ENCODE measurements around the gene CDKN2B-AS1.
"Not testable (repeated sequence)": the region's sequence is repeated elsewhere in the genome, so short reads cannot be mapped to it uniquely, and the experiment has no call there.

Gene CDKN2B-AS1

DNA sequence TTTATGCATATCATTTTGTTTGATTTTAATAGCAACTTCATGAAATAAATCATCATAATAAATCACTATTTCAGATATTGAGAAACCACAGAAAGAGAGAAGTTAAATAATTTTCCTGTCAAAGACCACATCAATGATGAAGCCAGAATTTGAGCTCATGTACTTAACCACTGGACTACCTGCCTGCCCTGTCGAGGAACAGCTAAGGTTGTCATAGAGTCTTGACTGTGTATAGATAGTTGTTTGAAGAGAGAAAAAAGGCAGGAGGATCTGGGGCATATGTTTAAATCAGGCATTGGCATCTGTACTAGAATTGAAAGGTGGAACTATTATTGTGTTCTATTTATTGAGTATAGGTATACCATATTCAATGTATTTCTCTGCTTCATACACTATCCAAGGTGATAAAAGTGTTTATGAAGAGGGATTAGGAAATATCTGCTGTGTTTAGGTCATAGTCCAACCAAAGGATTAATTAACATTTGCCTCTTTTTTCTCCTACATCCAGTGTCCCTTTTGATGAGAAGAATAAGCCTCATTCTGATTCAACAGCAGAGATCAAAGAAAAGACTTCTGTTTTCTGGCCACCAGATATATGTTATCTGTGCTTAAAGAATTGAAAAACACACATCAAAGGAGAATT is 51.8 kb downstream of the CDKN2B-AS1 start:
- DNase-seq, result no peak

DNA sequence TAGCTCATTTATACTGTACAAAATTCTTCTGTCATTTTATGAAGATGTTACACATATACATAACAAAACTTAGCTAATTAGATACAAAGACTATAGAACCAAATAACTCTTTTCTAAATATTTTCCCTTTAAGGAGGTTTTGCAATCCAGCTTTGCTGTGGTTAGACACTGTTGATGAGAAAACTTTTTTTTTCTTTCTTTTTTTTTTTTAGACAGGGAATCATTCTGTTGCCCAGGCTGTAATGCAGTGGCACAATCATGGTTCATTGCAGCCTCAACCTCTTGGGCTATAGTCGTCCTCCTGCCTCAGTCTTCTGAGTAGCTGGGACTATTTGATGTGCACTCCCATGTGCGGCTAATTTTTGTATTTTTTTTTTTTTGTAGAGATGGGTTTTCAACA is 53.0 kb downstream of the CDKN2B-AS1 start:
- DNase-seq, result no peak

DNA sequence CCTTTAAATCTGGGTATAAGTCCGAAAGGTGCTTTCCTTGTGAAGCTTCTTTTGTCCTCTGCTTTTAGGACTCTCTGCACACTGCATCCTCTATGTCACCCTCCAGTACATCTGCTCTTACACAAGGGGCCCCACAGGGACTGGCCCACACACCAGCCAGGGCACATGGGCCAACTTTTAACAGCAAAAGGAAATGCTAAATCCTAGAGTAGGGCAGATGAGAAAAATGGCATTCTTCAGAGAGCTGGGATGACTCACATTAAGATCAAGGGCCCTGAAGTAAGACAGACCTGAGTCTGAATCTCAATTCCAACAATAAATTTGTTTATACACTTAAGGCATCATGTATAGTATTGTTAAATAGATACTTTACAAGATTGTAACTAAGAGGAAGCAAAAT is 54.8 kb downstream of the CDKN2B-AS1 start:
- no peak for DNase-seq

DNA sequence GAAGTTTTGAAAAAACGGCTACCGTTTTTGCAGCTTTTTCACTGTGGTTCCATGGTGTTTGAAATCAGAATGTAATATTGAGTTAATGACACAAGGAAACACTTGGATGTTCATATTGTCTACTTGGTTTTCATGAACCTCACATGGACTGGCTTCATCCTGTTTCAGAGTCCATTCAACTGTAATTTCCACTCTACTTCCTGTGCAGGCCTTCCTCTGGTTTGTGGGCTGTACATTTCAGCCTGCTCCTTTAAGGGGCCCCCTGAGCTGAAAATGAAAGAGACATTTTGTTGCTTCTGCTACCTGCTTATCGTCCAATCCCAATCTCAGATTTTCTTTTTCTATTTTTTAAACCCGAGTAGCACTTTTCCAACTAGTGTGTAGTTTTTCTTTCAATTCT is 56.3 kb downstream of the CDKN2B-AS1 start:
- no peak for DNase-seq

DNA sequence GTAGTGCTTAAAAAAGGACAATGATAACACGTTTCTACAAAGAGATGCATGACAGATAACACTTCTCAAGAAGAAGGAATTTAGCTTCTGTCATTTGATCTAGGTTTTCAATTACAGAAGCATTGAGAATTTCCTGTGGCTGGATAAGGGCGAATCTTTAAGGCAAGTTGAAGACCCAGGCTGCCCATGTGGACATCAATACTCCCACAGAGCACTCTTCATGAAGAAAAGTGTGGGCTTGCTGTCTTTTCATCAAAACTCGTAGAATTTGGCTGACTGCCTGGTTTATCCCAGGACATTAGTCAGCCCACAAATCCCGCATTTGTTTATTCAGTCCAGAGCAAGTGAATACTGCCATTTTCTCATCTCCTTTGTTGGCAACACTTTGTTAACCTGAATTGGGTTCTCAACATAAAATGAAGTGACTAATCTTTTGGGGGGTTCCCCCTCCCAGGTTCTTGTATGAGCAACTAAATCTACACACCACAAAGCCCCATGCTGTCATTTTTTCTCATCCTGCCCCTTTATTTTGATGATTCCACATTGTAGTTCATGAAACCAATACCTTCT is 57.9 kb downstream of the CDKN2B-AS1 start:
- no peak for DNase-seq

DNA sequence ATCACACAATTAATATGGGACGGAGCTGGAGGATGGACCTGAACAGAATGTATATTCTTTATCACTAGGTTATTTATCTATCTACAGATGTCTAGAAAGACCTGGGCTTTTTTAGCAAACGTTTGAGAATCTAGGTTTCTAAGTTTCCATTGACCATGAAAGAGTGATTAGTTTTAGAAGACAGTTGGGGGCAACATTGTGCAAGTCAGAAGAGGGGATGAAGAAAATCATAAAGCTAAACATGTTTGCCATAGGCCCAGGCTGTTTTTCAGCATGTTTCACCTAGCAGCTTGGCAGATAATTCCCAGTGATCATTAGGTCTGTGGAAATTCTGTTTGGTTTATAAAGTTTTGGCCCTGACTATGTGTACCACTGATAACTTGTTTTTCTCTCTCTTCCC is 58.6 kb downstream of the CDKN2B-AS1 start:
- DNase-seq, result no peak

DNA sequence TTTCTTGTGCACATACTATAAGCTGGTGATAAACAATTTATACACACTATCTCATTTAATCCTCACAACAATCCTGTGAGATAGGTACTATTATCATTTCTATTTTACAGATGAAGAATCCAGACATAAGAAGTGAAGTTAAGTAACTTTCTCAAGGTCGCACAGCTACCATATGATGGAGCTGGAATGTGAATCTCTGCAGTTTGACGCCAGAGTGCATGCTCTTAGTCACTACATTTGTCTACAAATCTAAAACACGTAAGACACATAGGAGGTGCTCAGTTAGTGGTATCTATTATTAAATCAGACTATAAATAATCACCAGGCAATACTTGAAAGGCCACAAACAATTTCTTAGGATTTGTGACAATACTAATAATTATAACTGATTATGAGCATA is 59.5 kb downstream of the CDKN2B-AS1 start:
- DNase-seq, result no peak

DNA sequence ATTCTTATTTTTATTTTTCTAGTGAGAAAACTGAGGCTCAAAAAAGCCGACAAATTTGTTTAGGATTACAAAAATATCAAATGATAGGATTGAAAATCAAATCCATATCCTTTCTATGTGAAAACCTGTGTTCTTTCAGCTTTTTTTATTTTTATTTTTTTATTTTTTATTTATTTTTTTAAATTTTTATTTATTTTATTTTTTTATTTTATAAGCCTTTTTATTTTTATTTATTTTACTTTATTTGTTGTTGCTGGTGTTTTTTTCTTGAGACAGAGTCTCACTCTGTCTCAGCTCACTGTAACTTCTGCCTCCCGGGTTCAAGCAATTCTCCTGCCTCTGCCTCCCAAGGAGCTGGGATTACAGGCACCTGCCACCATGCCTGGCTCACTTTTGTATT is 59.9 kb downstream of the CDKN2B-AS1 start:
- no peak for DNase-seq

DNA sequence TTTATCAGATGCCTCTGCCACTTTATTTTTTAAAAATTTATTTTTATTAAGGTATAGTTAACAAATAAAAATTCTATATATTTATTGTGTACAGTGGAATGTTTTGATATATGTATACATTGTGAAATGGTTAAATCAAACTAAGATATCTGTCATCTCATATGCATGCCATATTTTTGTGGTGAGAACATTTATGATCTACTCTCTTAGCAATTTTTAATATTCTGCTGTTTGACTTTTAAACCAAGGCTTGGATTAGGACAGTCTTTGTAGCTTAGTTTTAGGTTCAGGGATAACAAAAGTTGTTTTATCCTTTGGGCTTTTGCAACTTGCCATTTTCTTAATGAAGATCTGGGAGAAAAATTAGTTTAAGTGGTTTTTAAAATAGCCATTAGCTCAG is 60.5 kb downstream of the CDKN2B-AS1 start:
- DNase-seq, result no peak

DNA sequence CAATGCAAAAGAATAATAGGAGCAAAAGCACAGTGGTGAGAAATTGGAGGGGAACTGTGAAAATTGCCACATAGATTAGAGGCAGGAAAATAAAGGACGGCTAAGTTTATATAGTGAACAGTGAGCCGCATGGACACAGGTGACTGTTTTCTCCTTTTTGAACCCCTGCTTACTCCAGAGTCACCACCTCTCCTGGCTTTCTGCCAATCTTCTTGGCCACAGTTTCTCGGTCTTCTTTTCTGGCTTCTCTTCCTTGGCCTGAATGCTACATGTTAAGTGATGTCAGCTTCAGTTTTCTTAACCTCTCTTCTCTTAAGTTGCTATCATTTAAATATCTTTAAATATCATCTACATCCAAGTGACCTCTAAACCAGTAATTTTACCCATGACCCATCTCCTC is 61.8 kb downstream of the CDKN2B-AS1 start:
- DNase-seq, result no peak

DNA sequence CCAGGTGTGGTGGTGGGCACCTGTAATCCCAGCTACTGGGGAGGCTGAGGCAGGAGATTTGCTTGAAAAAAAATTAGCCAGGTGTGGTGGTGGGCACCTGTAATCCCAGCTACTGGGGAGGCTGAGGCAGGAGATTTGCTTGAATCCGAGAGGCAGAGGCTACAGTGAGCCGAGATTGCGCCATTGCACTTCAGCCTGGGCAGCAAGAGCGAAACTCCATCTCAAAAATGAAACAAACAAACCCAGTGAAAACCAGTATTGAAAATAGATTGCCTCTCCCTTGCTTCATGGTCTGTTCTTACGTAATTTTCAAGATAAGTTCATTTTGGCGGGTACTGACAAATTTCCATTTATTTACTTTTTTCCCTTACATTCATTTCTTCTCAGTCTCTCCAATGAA is 63.4 kb downstream of the CDKN2B-AS1 start:
- DNase-seq, result not testable (repeated sequence)

DNA sequence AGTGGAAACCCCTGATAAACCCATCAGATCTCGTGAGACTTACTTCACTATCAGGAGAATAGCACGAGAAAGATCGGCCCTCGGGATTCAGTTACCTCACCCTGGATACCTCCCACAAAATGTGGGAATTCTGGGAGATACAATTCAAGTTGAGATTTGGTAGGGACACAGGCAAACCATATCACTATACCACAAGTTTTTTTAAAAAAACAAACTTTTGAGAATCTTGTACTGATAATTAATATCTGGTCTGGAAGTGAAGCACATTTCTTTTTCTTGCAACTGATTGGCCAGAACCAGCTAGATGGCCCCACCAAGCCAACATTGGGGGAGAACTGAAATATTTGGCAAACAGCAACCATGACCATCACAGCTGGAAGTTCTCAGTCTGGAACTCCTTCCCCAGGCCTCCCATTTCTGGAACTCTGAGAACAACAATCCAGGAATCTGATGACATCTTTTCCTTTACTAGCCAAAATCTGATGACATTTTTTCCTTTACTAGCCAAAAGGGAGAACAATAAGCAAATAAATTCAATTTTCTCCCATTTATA is 66.3 kb downstream of the CDKN2B-AS1 start:
- no peak for DNase-seq

DNA sequence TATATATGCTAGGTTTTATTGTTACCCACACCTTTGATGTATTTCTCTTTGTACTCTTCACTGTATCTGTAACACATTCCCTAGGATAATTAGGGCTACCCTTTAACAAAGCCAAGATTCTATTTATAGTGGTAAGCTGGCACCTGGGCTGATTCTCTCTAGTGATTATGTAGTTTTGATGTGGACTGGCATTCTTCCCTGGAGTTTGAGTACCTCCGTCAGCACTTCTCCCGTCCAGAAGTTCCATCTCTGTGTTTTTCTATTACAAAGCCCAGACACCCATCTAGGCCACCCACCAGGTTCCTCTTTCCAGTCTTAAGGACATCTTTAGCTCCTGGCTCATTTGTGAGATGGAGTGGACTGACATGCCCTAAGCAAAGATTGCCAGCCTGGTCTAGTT is 70.4 kb downstream of the CDKN2B-AS1 start:
- DNase-seq, result no peak

DNA sequence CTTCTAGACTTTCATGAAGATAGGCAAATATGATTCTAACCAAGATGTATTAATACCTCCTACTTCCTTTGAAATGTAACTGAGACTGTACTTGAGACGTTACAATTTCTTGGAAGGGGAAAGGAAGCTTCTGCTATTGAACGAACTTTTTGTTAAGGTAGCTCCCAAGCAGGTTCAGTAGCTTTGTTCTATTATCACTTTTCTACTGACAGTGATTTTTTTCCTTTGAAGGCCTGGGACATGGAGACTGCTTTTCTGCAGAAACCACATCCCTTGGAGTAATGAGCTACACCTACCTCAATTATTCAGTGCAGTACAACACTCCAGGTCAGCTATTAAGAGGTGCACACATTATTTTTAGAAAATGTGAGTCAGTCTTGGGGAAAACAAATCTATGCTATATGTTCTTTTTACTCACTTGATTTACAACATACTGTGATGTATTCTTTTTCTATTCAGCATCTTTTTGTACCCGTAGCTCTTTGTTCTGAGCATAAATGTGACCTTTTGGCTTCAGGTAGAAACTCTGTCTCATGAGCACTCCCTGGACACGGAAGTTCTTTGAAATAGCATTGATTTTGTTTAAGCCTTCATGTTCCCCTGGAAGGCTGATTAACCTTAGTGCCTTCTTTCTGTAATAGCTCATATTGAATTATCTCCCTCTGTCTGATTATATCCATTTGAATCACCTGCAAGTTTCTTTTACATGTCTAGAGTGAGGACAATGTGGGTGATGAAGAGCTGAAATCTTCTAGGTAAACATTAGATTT is 71.0 kb downstream of the CDKN2B-AS1 start:
- no peak for DNase-seq

DNA sequence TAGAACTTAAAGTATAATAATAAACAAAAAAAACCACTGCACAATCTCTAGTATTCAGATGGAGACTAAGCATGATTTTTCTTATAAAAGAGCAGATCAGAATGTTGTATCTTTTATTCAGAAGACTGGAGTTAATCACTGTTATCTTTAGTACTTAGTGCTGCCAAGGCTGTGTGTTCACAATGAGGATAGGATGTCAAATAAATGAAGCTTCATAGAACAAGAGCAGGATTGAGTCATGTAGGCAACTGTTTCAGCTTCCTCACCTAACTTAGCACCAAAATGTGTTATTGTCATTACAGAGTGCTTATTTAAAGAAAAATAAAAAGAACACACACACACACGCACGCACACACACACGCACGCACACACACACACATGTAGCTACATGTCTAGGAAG is 72.6 kb downstream of the CDKN2B-AS1 start:
- DNase-seq, result no peak

DNA sequence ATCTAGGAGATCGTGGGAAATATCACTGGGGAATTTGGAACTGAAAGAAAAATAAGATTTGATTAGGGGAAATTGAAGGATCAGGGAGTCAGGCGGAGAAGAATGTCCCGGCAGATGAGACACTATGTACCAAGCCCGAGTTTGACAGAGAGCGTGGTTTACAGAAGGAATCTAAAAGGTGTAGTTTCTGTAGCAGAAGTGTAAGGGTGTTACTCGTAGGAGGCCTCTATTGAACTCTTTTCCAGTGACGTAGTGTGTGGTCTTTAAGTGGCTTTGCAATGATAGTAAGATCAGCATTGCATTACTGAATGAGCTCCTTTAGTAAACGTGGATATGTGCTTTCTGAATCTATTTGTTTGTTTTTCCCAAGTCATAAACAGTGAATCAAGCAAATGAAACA is 73.8 kb downstream of the CDKN2B-AS1 start:
- DNase-seq, result no peak

DNA sequence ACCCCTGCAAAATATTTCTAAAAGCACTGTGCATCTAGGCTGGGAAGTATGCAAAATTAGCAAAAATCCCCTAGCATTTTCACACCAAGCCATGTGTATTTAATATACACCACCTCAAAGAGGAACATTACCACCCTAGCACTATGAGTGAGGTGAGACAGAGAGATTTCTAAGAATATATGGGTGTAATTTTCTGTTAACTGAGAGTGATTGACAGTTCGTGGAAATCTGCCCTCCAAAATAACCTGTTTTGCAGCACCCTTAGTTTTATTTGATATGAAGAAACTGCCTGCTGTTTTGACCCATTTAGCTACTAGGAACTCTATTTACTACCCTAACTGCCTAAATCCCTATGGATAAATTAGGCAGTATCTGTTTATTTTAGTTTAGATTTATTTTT is 78.8 kb downstream of the CDKN2B-AS1 start:
- DNase-seq, result no peak

DNA sequence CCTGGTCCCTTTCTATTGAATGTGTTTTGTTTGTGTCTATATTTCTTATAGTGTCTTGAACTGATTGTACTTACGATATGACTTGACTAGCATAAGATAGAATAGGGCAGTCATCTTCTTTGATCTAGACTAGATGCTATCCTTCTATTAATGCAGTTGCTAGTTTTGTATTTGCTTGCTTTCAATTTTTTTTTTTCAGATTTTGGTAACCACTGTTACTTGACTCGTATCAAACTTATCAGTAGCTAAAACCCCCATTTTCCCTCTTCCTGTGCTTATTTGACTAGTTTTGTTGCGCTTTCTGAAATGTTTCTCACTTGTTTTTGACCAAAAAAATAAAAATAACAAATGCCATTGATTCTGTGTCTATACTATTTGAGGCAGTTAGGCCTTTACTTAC is 83.5 kb downstream of the CDKN2B-AS1 start:
- no peak for DNase-seq

DNA sequence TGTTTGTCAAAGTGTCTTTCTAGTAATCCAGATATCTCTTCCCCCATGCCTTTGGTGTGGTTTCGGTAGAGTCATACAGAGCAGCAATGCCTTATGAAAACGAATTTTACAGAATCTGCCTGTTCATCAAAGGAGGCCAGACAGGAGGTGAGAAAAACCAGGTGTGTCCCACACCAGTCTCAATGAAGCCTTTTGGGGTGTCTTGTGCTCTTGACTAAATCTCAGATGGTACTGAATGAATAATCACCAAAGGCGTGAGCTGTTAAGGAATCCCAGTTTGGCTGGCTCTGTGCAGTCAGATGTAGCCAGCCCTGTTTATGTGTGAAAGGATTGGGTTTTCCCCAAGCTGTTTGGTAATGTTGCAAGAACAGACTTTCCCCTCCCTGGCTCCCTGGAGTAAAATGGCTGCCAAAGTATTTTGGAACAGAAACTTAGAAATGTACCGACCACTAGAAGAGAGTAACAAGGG is 85.3 kb downstream of the CDKN2B-AS1 start:
- DNase-seq, result no peak

DNA sequence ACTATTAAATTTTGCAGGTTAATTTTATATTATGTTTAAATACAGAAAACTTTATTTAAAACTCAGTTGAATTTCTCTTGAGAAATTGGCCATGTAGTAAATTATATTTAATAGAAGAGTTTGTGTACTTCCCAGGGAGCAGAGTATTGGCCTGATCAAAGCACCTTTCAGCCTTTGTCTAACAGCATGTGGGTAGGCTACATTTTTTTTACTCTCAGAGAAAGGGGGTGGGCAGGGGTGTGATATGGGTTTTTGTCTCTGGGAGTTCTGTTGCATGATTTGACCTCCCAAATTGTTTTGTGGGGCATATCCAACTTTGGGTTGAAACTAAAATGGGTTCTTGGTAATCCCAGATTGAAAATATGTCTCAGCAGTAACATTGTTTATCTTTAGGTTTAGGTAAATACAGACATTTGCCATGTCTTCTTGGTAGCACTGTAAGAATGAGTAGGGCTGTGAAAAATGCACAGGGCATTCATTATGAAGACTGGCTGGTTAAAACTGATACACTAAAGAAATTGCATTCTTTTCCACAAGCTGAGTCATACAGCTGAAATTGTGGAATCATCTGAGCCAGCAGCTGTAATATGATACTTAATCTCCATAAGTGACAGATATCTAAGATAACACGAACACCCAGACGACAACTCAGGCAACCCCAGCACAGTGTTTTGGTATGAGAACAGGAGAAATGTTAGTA is 89.9 kb downstream of the CDKN2B-AS1 start:
- no peak for DNase-seq

DNA sequence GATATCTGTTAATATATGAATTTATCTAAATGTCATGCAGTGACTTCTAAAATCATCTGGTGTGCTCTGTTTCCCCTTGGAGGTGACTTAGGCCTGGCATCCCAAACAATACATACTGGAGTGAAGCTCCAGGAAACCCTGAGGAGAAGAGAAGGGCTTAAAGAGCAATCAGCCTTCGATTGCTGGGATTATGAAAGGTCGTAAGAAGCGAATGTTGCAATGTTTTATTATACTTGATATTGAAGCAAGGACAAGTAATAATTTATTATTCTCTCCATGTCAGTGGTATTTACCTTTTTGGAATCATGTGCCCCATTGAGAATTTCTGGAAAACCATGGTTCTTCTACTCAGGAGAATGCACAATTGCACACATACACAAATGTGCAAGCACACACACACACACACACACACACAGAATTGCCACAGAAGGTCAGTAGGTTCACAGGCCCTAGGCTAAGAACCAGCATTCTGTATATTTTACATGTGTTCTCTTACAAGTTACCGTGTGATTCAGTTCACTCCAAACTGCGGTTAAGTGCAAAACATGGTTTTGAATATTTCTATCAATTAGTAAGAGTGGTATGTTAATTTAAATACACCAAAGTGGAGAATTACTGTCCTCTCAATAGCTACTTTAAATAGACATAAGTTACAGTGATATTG is 93.6 kb downstream of the CDKN2B-AS1 start:
- no peak for DNase-seq

DNA sequence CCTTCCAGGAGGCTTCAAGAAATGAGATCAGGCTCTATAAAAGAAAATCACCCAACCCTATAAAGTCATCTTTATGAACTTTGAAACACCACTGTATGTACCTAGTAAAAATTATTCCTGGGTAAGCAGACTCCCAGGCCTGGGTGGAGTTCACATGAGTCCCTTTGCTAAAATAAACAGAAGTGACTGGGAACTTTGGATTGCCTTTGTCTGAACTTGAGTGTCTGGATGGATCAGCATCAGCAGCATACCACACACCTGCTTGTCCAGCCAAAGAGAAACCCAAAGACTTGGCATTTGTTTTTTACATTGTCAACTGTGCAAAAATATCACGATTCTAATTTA is 94.1 kb downstream of the CDKN2B-AS1 start:
- DNase-seq, result no peak

DNA sequence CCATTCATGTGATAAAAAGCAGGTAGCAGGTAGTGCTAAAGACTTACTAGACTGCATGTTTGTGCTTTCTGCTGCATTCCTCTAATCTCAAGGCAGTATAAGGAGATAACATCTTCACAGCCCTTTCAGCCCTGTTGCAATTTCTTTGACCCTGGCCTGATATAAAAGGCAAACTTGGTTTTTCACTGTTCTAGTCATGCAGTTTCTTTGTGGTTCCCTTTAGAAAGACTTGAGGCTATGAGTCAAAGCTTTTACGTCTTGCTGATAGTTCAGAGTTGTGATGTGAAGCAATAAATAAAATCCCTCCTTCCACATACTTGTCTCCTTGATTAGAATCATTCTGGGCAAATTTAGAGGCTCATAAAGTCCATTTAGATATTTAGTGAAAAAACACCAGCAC is 103.1 kb downstream of the CDKN2B-AS1 start:
- DNase-seq, result no peak

Measured in NCI-H1436 treated with DMSO at 0.1 percent for 48 hours (cell line).